Smooth muscle cell (in vitro differentiated cells): ENCODE measurements around the gene PRDM2. TPM values are rescaled to one million over a fixed set of nuclear protein-coding genes. Genes with fewer than 3 reads are reported as not detected.

Experiments
- DNase-seq: peaks from one replicate; lab custom pipeline; 2025; ENCODE audit not compliant: unreplicated experiment; lab: John Stamatoyannopoulos, UW
- H2AFZ ChIP-seq: fragments of 200-600 bp; sonication (generic); 2 replicates; pipeline ENCODE4 v1.6.0; 2016; ENCODE audit warnings: antibody characterized with exemption, low read depth, mild to moderate bottlenecking
- H3F3A ChIP-seq: fragments of 200-600 bp; sonication (generic); 2 replicates; pipeline ENCODE4 v1.6.0; 2017; ENCODE audit warnings: antibody characterized with exemption, low read depth
- H3K27ac ChIP-seq: fragments of 200-600 bp; sonication (generic); 2 replicates; pipeline ENCODE4 v1.5.1; 2016; ENCODE audit warnings: low read depth, mild to moderate bottlenecking
- H3K27me3 ChIP-seq: fragments of 200-600 bp; sonication (generic); 2 replicates; pipeline ENCODE4 v1.6.1; 2016; ENCODE audit warnings: low read depth, mild to moderate bottlenecking
- H3K36me3 ChIP-seq: fragments of 200-600 bp; sonication (generic); 2 replicates; pipeline ENCODE4 v1.5.1; 2016; ENCODE audit warnings: low read depth
- H3K4me1 ChIP-seq: fragments of 200-600 bp; sonication (generic); 2 replicates; pipeline ENCODE4 v1.5.1; 2016; ENCODE audit warnings: low read depth
- H3K4me2 ChIP-seq: fragments of 200-600 bp; sonication (generic); 2 replicates; pipeline ENCODE4 v1.6.0; 2016; ENCODE audit warnings: mild to moderate bottlenecking
- H3K4me3 ChIP-seq: fragments of 200-600 bp; sonication (generic); 2 replicates; pipeline ENCODE4 v1.5.1; 2016; ENCODE audit warnings: mild to moderate bottlenecking
- H3K79me2 ChIP-seq: fragments of 200-600 bp; sonication (generic); 2 replicates; pipeline ENCODE4 v1.6.0; 2016; ENCODE audit warnings: low read depth, mild to moderate bottlenecking
- H3K9ac ChIP-seq: fragments of 200-600 bp; sonication (generic); 2 replicates; pipeline ENCODE4 v1.6.0; 2016; ENCODE audit warnings: low read depth
- H3K9me3 ChIP-seq: fragments of 200-600 bp; sonication (generic); replicated peaks from 2 replicates; pipeline ENCODE4 v1.5.1; 2016; ENCODE audit warnings: low read depth
- H4K20me1 ChIP-seq: fragments of 200-600 bp; sonication (generic); 2 replicates; pipeline ENCODE4 v1.6.0; 2016; ENCODE audit warnings: low read depth
- WGBS: methylation state at CpG from one replicate; pipeline ENCODE4 v1.1.7; 2016; ENCODE audit warnings: low lambda C conversion rate; 5-methylcytosine and 5-hydroxymethylcytosine counted together
- polyA plus RNA-seq: library from polyadenylated mRNA; unstranded; fragments of >200 nt; fragmentation: Nextera tagmentation; extraction: Ambion mirVana; gene quantifications from 2 replicates; pipeline ENCODE4 v1.2.1, GENCODE V29; 2016
- total RNA-seq: library from RNA; depleted of rRNA; stranded (reverse); fragments of >200 nt; gene quantifications from 2 replicates; pipeline ENCODE4 v1.2.3, GENCODE V29; 2014
- TF ChIP-seq, protein P1 (sequence below): fragments of 200-600 bp; sonication (generic); IDR thresholded peaks from 2 replicates; pipeline ENCODE4 v1.5.1; 2017; ENCODE audit warnings: borderline replicate concordance, mild to moderate bottlenecking, antibody characterized with exemption; ENCODE audit not compliant: insufficient read depth, poor library complexity, severe bottlenecking

The PRDM2 gene
- total and polyA plus RNA-seq, 2 experiments from 2014 or later, result 19.8 to 20.0 TPM

DNA sequence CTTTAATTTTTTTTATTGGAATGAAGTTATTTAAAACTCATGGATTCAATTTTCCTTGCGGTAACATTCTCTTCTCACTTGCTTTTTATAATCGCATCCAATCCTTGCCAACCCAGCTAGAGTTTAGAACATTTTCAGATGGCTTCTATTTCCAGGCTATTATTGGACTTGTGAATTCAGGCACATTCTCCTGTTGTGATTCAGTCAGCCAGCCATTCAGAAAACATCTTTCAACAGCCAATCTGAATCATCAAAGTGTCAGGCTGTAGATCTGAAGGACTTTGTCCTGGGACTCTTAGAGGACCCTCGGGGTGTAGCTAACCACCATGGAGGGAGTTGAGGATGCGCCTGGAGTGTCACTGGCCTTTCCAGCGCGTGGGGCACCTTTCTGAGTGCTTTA, 92.4 kb downstream of the PRDM2 start:
- Histone ChIP-seq H3K27ac (no peak overlapping the region), H3K4me1 (no peaks in the 10 kb centered on the region), H3K79me2 (peaks cover 37% of the 10 kb centered on the region), H3K36me3 (no peaks in the 10 kb centered on the region), H3K9me3 (no peaks in the 10 kb centered on the region), H3K27me3 (no peaks in the 10 kb centered on the region), H3K4me3 (no peak overlapping the region), H2AFZ (no peak overlapping the region), H3F3A (no peaks in the 10 kb centered on the region), H3K9ac (no peak overlapping the region), H3K4me2 (no peak overlapping the region), H4K20me1 (peaks cover 96% of the 10 kb centered on the region)
- DNase-seq, result no peak
- WGBS, result 97% methylated on average over 6 of the region's 6 CpGs
- TF ChIP-seq, protein P1, sequence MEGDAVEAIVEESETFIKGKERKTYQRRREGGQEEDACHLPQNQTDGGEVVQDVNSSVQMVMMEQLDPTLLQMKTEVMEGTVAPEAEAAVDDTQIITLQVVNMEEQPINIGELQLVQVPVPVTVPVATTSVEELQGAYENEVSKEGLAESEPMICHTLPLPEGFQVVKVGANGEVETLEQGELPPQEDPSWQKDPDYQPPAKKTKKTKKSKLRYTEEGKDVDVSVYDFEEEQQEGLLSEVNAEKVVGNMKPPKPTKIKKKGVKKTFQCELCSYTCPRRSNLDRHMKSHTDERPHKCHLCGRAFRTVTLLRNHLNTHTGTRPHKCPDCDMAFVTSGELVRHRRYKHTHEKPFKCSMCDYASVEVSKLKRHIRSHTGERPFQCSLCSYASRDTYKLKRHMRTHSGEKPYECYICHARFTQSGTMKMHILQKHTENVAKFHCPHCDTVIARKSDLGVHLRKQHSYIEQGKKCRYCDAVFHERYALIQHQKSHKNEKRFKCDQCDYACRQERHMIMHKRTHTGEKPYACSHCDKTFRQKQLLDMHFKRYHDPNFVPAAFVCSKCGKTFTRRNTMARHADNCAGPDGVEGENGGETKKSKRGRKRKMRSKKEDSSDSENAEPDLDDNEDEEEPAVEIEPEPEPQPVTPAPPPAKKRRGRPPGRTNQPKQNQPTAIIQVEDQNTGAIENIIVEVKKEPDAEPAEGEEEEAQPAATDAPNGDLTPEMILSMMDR, result no peak

DNA sequence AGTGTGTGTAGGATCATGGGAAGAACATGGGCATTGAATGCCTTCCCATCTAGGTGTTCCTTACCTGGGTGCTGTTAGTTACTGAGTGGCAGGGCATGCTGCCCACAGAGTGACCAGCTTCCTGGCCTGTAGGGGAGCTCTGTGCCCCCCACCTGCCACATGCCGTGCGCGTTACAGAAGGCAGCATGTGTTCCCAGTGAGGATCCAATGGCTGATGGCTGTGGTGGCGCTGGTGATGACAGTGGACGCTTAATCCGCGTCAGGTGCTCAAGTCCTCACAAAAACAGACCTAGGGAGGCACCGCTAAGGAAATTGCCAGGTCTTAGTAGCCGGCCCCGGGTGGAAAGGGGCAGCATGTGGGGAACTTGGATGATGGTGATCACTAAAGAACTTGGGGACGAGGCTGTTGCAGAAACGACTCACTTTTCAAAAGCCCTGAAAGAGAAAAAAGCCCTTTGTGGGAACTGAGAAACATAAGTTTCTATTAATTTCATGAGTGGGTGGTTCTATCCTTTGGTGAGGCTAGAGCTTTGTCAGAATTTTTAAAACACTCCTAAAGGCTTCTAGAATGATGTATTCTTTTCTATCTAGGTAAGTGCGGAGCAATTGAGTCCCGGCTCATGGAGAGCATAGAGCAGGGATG, 93.2 kb downstream of the PRDM2 start:
- Histone ChIP-seq H3K79me2 (peaks cover 30% of the 10 kb centered on the region), H3K27ac (no peak overlapping the region)
- 95% methylated on average over 14 of the region's 14 CpGs for WGBS

DNA sequence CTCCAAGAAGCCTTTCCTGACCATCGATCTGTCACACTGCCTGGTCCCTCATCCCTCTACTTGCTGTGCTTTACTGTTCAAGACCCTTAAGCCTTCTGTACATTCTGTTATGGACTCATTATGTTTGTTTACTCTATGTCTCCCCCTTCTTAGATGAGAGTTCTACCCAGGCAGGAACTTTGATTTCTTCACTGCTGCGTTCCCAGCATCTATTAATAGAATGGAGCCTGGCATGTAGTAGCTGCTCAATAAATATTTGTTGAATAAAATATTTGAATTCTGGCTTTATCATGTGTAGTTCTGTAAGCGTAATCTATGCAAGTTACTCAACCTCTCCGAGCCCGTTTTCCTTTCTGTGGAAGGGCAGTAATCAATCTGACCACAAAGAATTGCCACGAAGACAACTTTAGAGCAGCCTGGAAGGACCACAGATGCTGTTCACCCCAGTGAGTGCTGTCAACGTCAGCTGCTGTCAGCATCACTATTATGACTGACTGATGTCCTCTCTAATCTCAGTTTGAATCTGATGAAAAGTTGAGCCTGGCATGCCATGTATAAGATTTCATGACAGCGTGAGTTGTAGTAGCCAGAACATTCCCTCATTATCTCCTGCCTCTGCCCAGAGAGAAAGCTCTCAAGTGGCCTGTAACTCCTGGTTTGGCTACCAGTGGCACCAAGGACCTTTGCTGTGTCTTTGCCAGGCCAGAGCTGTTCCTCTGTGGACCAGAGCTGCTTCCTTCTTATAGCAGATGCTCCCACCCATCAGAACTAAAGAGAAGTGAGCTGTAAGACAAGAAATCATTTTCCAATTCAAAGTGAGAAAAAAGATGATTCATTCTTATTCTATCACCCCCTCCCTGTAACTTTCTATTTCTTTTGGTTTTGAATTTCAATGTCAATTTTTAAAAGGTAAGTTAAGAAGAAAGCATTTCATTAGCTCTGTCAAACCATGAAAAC, 94.5 kb downstream of the PRDM2 start:
- no peak overlapping the region for H3K9ac ChIP-seq
- H3K27ac ChIP-seq, result no peak overlapping the region
- no peaks in the 10 kb centered on the region for H3K27me3 ChIP-seq
- H3F3A ChIP-seq, result no peaks in the 10 kb centered on the region
- DNase-seq, result no peak
- H3K36me3 ChIP-seq, result no peaks in the 10 kb centered on the region
- H3K9me3 ChIP-seq, result no peaks in the 10 kb centered on the region
- peaks cover 18% of the 10 kb centered on the region for H3K79me2 ChIP-seq
- H3K4me1 ChIP-seq, result no peaks in the 10 kb centered on the region
- no peak overlapping the region for H3K4me2 ChIP-seq
- no peak overlapping the region for H2AFZ ChIP-seq
- WGBS, result 89% methylated on average over 8 of the region's 8 CpGs
- peaks cover 96% of the 10 kb centered on the region for H4K20me1 ChIP-seq
- TF ChIP-seq, protein P1, result no peak
- H3K4me3 ChIP-seq, result no peak overlapping the region

More for the DNA sequence above, 93.2 kb downstream of the PRDM2 start:
- no peak overlapping the region for H3K4me2 ChIP-seq
- no peak overlapping the region for H3K9ac ChIP-seq
- no peaks in the 10 kb centered on the region for H3K4me1 ChIP-seq
- H2AFZ ChIP-seq, result no peak overlapping the region
- peaks cover 94% of the 10 kb centered on the region for H4K20me1 ChIP-seq
- no peaks in the 10 kb centered on the region for H3K36me3 ChIP-seq
- no peak overlapping the region for H3K4me3 ChIP-seq
- DNase-seq, result no peak
- H3K27me3 ChIP-seq, result no peaks in the 10 kb centered on the region
- H3K9me3 ChIP-seq, result no peaks in the 10 kb centered on the region
- H3F3A ChIP-seq, result no peaks in the 10 kb centered on the region
- TF ChIP-seq, protein P1, result no peak
